Karpas-422 (cell line): ENCODE results near the gene ALK. TPM values are rescaled to one million over a fixed set of nuclear protein-coding genes. Genes with fewer than 3 reads are reported as not detected.

Experiments used
- DNase-seq: peaks from one replicate; pipeline ENCODE4 v3.0.0-alpha.2; 2015
- H2AFZ ChIP-seq: fragments of 200-600 bp; sonication (generic); 2 replicates; pipeline ENCODE4 v1.6.1; 2014; ENCODE audit warnings: antibody characterized with exemption, low read length, mixed read lengths
- H3K27ac ChIP-seq: fragments of 200-600 bp; sonication (generic); 2 replicates; pipeline ENCODE4 v1.5.1; 2014; ENCODE audit warnings: mild to moderate bottlenecking, low read length, moderate library complexity
- H3K27me3 ChIP-seq: fragments of 200-600 bp; sonication (generic); 2 replicates; pipeline ENCODE4 v1.6.1; 2014; ENCODE audit warnings: low read length, mixed read lengths
- H3K36me3 ChIP-seq: fragments of 200-600 bp; sonication (generic); 2 replicates; pipeline ENCODE4 v1.6.1; 2014; ENCODE audit warnings: low read length, mixed read lengths; ENCODE audit not compliant: insufficient read depth
- H3K4me1 ChIP-seq: fragments of 200-600 bp; sonication (generic); 2 replicates; pipeline ENCODE4 v1.6.1; 2014; ENCODE audit warnings: mild to moderate bottlenecking, low read length, mixed read lengths
- H3K4me2 ChIP-seq: fragments of 200-600 bp; sonication (generic); 2 replicates; pipeline ENCODE4 v1.6.1; 2014; ENCODE audit warnings: low read length, low read depth, mild to moderate bottlenecking; ENCODE audit not compliant: poor library complexity, severe bottlenecking
- H3K4me3 ChIP-seq: fragments of 200-600 bp; sonication (generic); 2 replicates; pipeline ENCODE4 v1.5.1; 2014; ENCODE audit warnings: mild to moderate bottlenecking, antibody characterized with exemption, low read length, mixed read lengths
- H3K79me2 ChIP-seq: fragments of 200-600 bp; sonication (generic); 2 replicates; pipeline ENCODE4 v1.6.1; 2014; ENCODE audit warnings: mild to moderate bottlenecking, low read length, mixed read lengths
- H3K9ac ChIP-seq: fragments of 200-600 bp; sonication (generic); 2 replicates; pipeline ENCODE4 v1.6.0; 2014; ENCODE audit warnings: low read length
- H3K9me2 ChIP-seq: fragments of 200-600 bp; sonication (generic), shearing (Covaris generic); replicated peaks from 2 replicates; pipeline ENCODE4 v1.6.0; 2014; ENCODE audit warnings: mild to moderate bottlenecking, low read length, moderate library complexity; ENCODE audit not compliant: insufficient read depth
- H3K9me3 ChIP-seq: fragments of 300-700, 200-600 bp; sonication (generic); 2 replicates; pipeline ENCODE4 v1.6.1; 2014; ENCODE audit warnings: low read length, mixed read lengths
- H4K20me1 ChIP-seq: fragments of 200-600 bp; sonication (generic); 2 replicates; pipeline ENCODE4 v1.6.1; 2014; ENCODE audit warnings: mild to moderate bottlenecking, antibody characterized with exemption, low read length, low read depth; ENCODE audit not compliant: insufficient read depth
- total RNA-seq: library from RNA; depleted of rRNA; stranded (reverse); fragments of >200 nt; shearing (Covaris generic); gene quantifications from 2 replicates; pipeline ENCODE4 v1.2.3, GENCODE V29; 2014; ENCODE audit warnings: low replicate concordance

Gene ALK
- total RNA-seq, 1 experiment from 2014 or later = not detected

DNA sequence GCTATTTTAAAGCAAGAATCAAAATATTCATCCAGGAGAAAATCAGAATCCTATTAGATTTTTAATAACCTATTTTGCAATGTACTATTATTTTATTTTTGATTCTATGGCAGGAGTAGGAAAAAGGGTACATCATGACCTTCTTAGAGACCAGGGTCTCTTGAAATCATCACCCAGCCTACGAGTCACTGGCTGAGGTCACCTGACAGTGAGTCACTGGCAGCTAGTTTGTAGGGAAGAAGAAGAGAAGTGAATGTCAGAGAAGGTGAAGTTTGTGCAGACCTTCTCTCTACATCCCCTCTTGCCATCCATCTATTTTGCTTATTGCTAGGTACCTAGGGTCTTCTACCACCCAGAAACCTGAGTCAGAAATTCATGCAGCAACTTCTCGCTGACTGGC, 144.2 kb downstream of the ALK start:
- Histone ChIP-seq H3K79me2 (no peaks in the 10 kb centered on the region), H3K9me3 (no peaks in the 10 kb centered on the region), H3K4me1 (no peaks in the 10 kb centered on the region), H2AFZ (no peak overlapping the region), H3K27me3 (no peaks in the 10 kb centered on the region), H3K4me3 (no peak overlapping the region), H3K9ac (no peak overlapping the region), H3K27ac (no peak overlapping the region), H3K4me2 (no peak overlapping the region), H3K36me3 (no peaks in the 10 kb centered on the region), H4K20me1 (no peaks in the 10 kb centered on the region), H3K9me2 (no peaks in the 10 kb centered on the region)
- no peak for DNase-seq

DNA sequence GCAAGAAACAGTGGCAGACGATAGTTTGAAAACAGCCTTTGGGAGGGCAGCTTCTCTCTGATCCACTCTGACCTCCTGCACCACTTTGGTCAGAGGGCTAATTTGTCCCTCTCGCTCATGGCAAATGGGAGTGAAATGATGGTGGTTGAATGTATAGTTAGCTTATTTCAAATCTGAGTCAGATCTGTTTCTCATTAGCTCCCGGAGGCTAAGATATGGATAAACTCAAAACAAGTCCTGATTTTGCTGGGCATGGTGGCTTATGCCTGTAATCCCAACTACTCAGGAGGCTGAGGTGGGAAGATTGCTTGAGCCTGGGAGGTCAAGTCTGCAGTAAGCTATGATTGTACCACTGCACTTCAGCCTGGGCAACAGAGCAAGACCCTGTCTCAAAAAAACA, 145.0 kb downstream of the ALK start:
- Histone ChIP-seq H3K4me3 (no peak overlapping the region), H3K4me1 (no peaks in the 10 kb centered on the region), H4K20me1 (no peaks in the 10 kb centered on the region), H3K27ac (no peak overlapping the region), H2AFZ (no peak overlapping the region), H3K9ac (no peak overlapping the region), H3K9me2 (no peaks in the 10 kb centered on the region), H3K4me2 (no peak overlapping the region), H3K79me2 (no peaks in the 10 kb centered on the region), H3K36me3 (no peaks in the 10 kb centered on the region), H3K9me3 (no peaks in the 10 kb centered on the region), H3K27me3 (no peaks in the 10 kb centered on the region)
- DNase-seq = no peak

DNA sequence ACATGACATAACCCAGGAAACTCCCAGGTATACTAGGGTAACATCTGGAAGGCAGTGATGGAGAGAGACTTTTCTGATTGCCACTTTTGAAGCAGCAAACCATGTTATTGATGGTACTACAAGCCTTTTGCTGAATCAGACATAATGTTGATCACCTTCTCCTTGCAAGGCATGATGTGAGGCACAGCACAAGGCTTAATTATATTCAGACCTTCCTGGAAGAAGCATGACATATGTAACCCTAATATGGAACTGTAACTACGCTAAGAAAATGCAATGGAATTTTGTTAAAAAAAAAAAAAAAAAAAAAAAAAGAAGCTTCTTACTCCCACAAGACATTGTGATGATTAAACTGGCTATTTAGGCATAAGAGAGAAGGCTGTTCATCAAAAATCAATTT, 145.4 kb downstream of the ALK start:
- no peak overlapping the region for H3K9ac ChIP-seq
- H3K36me3 ChIP-seq = no peaks in the 10 kb centered on the region
- no peak overlapping the region for H2AFZ ChIP-seq
- no peaks in the 10 kb centered on the region for H3K27me3 ChIP-seq
- no peak for DNase-seq
- H3K4me2 ChIP-seq = no peak overlapping the region
- H3K9me2 ChIP-seq = no peaks in the 10 kb centered on the region
- H3K27ac ChIP-seq = no peak overlapping the region
- no peaks in the 10 kb centered on the region for H4K20me1 ChIP-seq
- H3K4me3 ChIP-seq = no peak overlapping the region
- H3K9me3 ChIP-seq = no peaks in the 10 kb centered on the region
- no peaks in the 10 kb centered on the region for H3K79me2 ChIP-seq
- no peaks in the 10 kb centered on the region for H3K4me1 ChIP-seq

DNA sequence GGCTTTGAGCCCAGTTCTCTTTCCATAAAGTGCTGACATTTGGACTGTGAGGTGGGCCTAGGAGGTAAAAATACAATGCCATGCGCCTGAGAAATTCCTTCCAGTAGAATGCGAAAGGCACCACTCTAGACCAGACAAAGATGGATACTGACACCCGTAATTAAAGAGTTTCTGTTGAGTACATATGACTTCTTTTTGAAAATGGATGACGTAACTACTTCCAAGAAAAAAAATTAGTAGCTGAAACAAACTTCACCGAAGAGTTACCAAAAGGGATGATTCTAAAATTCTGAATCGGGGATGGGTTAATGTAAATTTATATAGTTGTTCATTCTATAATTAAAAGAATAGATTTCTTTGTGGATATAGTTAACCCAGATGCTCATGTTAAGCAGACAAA, 146.8 kb downstream of the ALK start:
- no peaks in the 10 kb centered on the region for H3K4me1 ChIP-seq
- H3K4me2 ChIP-seq = no peak overlapping the region
- no peak overlapping the region for H3K27ac ChIP-seq
- DNase-seq = no peak
- H3K36me3 ChIP-seq = no peaks in the 10 kb centered on the region
- no peak overlapping the region for H3K9ac ChIP-seq
- H4K20me1 ChIP-seq = no peaks in the 10 kb centered on the region
- H3K79me2 ChIP-seq = no peaks in the 10 kb centered on the region
- H3K4me3 ChIP-seq = no peak overlapping the region
- no peaks in the 10 kb centered on the region for H3K27me3 ChIP-seq
- H3K9me2 ChIP-seq = no peaks in the 10 kb centered on the region
- no peaks in the 10 kb centered on the region for H3K9me3 ChIP-seq
- H2AFZ ChIP-seq = no peak overlapping the region

DNA sequence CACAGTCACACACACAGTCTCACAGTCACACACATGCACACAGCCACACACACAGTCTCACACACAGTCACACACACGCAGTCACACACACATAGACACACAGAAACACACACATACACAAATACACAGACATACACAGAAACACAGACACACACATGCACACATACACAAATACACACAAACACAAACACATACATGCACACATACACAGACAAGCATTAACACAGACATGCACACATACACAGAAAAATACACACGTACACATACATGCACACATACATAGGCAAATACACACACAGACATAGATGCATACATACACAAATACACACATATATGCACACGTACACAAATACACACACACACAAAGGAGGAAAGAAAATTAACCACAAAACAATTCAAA, 150.5 kb downstream of the ALK start:
- DNase-seq = no peak
- Histone ChIP-seq H2AFZ (no peak overlapping the region), H3K4me2 (no peak overlapping the region), H3K9me2 (no peaks in the 10 kb centered on the region), H3K4me3 (no peak overlapping the region), H3K9ac (no peak overlapping the region), H3K9me3 (no peaks in the 10 kb centered on the region), H3K27ac (no peak overlapping the region), H3K36me3 (no peaks in the 10 kb centered on the region), H3K27me3 (no peaks in the 10 kb centered on the region), H3K79me2 (no peaks in the 10 kb centered on the region), H4K20me1 (no peaks in the 10 kb centered on the region), H3K4me1 (no peaks in the 10 kb centered on the region)

DNA sequence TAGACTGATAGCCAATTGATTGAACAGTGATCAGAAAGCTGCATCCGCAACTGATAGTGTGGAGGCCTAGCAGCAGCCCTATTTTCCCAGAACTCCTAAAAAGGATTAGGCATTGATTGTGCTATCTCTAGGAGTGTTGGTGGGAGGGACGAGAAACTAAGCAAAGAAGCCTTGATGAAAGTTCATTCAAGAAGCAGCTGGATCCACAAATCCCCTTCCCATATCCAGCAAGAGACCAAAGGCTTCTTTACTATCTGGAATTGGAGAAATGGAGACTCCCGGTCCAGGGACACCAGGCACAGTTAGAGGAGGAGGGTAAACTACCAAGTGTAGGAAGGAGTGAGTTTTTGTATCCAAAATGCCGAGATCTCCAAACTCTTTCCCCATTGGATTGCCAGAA, 151.5 kb downstream of the ALK start:
- no peaks in the 10 kb centered on the region for H4K20me1 ChIP-seq

DNA sequence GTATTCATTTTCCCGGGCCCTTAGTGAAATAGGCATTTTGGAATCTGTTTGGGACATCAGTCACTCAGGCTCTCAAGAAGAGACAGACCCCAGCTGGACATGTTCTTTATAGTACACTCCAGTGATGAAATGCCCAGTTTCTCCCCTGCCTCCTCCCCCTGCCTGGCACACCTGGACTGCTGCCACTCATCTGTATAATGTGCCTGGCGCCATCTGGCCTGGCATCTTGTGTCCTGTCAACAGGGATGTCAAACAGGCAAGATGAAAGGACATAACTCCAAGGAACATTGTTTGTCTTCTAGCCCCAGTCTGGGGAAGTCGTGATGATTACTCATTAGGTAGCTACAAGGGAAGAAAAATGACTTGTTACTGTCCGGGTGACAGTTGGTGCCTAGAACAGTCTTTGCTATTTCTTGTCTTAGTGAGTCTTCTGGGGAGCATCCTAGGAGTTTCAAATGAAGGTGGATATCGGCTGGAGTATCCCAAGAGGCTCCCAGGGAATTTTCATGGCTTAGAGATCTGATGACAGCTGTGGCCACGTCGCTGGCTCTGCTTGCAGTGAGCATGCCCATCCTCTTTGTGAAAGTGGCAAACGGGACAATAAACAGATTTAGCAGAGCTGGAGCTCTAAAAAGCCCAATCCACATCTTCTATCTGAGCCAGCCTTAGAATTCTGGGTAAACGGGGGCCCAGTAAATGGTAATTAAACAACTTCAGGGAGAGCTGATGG, 153.6 kb downstream of the ALK start:
- no peak overlapping the region for H3K9ac ChIP-seq
- no peaks in the 10 kb centered on the region for H3K79me2 ChIP-seq
- DNase-seq = no peak
- H3K9me3 ChIP-seq = no peaks in the 10 kb centered on the region
- no peaks in the 10 kb centered on the region for H3K9me2 ChIP-seq
- H3K4me3 ChIP-seq = no peak overlapping the region
- H2AFZ ChIP-seq = no peak overlapping the region
- no peaks in the 10 kb centered on the region for H3K4me1 ChIP-seq
- no peak overlapping the region for H3K27ac ChIP-seq
- no peaks in the 10 kb centered on the region for H3K36me3 ChIP-seq
- H3K27me3 ChIP-seq = no peaks in the 10 kb centered on the region
- no peak overlapping the region for H3K4me2 ChIP-seq
- no peaks in the 10 kb centered on the region for H4K20me1 ChIP-seq

More for the DNA sequence above, 151.5 kb downstream of the ALK start:
- no peak for DNase-seq
- H3K9ac ChIP-seq = no peak overlapping the region
- no peaks in the 10 kb centered on the region for H3K4me1 ChIP-seq
- no peaks in the 10 kb centered on the region for H3K36me3 ChIP-seq
- no peaks in the 10 kb centered on the region for H3K79me2 ChIP-seq
- no peak overlapping the region for H3K27ac ChIP-seq
- H3K9me3 ChIP-seq = no peaks in the 10 kb centered on the region
- no peaks in the 10 kb centered on the region for H3K27me3 ChIP-seq
- no peak overlapping the region for H3K4me2 ChIP-seq
- H3K9me2 ChIP-seq = no peaks in the 10 kb centered on the region
- H3K4me3 ChIP-seq = no peak overlapping the region
- no peak overlapping the region for H2AFZ ChIP-seq

DNA sequence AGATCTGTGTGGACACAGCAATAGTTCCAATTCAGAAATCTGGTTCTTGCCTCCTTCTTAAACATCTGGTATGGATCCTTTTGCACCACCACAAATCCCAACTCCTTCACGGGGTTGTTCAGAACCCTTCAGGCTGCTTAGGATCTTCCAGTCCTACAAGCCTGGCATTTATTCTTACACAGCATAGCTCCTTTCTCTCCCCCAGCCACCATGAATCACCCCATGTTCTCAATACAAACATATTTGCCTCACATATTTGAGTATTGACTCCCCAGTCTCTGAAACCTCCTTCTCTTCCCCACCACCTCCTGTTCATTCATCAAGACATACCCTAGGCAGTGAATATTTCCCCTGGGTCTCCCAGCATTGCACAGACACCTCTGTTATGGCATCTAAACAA, 155.2 kb downstream of the ALK start:
- Histone ChIP-seq H3K4me3 (no peak overlapping the region), H2AFZ (no peak overlapping the region), H3K27ac (no peak overlapping the region), H3K9me3 (no peaks in the 10 kb centered on the region), H3K9me2 (no peaks in the 10 kb centered on the region), H3K27me3 (no peaks in the 10 kb centered on the region), H3K79me2 (no peaks in the 10 kb centered on the region), H4K20me1 (no peaks in the 10 kb centered on the region), H3K4me1 (no peaks in the 10 kb centered on the region), H3K4me2 (no peak overlapping the region), H3K9ac (no peak overlapping the region), H3K36me3 (no peaks in the 10 kb centered on the region)
- DNase-seq = no peak
